H9 (cell line): ENCODE measurements around the gene CLASP2. TPM values are rescaled to one million over a fixed set of nuclear protein-coding genes. Genes with fewer than 3 reads are reported as not detected.

Source experiments
- DNase-seq: peaks from one replicate; pipeline ENCODE4 v3.0.0-alpha.2; 2017
- H2AFZ ChIP-seq: one replicate; pipeline ENCODE4 v1.6.1; 2013; ENCODE audit warnings: mild to moderate bottlenecking, low read length, control low read depth, moderate library complexity
- H2AK5ac ChIP-seq: 2 replicates; pipeline ENCODE4 v1.6.1; 2013; ENCODE audit warnings: low read length, control low read depth, mixed read lengths; ENCODE audit not compliant: insufficient read length
- H2BK120ac ChIP-seq: one replicate; pipeline ENCODE4 v1.6.1; 2013; ENCODE audit warnings: low read depth, mild to moderate bottlenecking, low read length, control low read depth, inconsistent platforms; ENCODE audit not compliant: poor library complexity, severe bottlenecking
- H2BK12ac ChIP-seq: 2 replicates; pipeline ENCODE4 v1.6.1; 2013; ENCODE audit warnings: low read length, control low read depth, mixed read lengths, low read depth; ENCODE audit not compliant: insufficient read length
- H2BK15ac ChIP-seq: 2 replicates; pipeline ENCODE4 v1.6.1; 2013; ENCODE audit warnings: low read depth, low read length, control low read depth
- H2BK20ac ChIP-seq: one replicate; pipeline ENCODE4 v1.6.1; 2013; ENCODE audit warnings: low read depth, mild to moderate bottlenecking, low read length, control low read depth, inconsistent platforms; ENCODE audit not compliant: poor library complexity, severe bottlenecking
- H2BK5ac ChIP-seq: 2 replicates; pipeline ENCODE4 v1.6.1; 2013; ENCODE audit warnings: low read length, control low read depth, mixed read lengths; ENCODE audit not compliant: insufficient read length
- H3K14ac ChIP-seq: 2 replicates; pipeline ENCODE4 v1.6.1; 2013; ENCODE audit warnings: low read length, control low read depth; ENCODE audit not compliant: insufficient read depth
- H3K18ac ChIP-seq: 2 replicates; pipeline ENCODE4 v1.6.1; 2013; ENCODE audit warnings: low read depth, mild to moderate bottlenecking, mixed read lengths, low read length, control low read depth; ENCODE audit not compliant: insufficient read length
- H3K23ac ChIP-seq: 2 replicates; pipeline ENCODE4 v1.6.1; 2013; ENCODE audit warnings: low read length, control low read depth, mixed read lengths, low read depth; ENCODE audit not compliant: insufficient read length
- H3K23me2 ChIP-seq: 2 replicates; pipeline ENCODE4 v1.6.1; 2013; ENCODE audit warnings: low read depth, mild to moderate bottlenecking, mixed read lengths, low read length, control low read depth; ENCODE audit not compliant: insufficient read length, poor library complexity, severe bottlenecking
- H3K27ac ChIP-seq: 2 replicates; pipeline ENCODE4 v1.5.1; 2013; ENCODE audit warnings: low read length, control low read depth, mixed read lengths, low read depth; ENCODE audit not compliant: insufficient read length
- H3K27me3 ChIP-seq: 2 replicates; pipeline ENCODE4 v1.6.1; 2013; ENCODE audit warnings: low read length, control low read depth, inconsistent platforms; ENCODE audit not compliant: insufficient read depth
- H3K4ac ChIP-seq: 2 replicates; pipeline ENCODE4 v1.6.1; 2013; ENCODE audit warnings: low read depth, mild to moderate bottlenecking, control low read depth, inconsistent platforms, low read length, moderate library complexity
- H3K4me1 ChIP-seq: 2 replicates; pipeline ENCODE4 v1.6.1; 2013; ENCODE audit warnings: low read length, control low read depth, inconsistent platforms; ENCODE audit not compliant: insufficient read depth
- H3K4me2 ChIP-seq: 2 replicates; pipeline ENCODE4 v1.6.1; 2013; ENCODE audit warnings: low read length, control low read depth, mixed read lengths; ENCODE audit not compliant: insufficient read length, insufficient read depth
- H3K56ac ChIP-seq: 2 replicates; pipeline ENCODE4 v1.6.1; 2013; ENCODE audit warnings: low read depth, mild to moderate bottlenecking, mixed read lengths, low read length, control low read depth; ENCODE audit not compliant: insufficient read length
- H3K79me1 ChIP-seq: 2 replicates; pipeline ENCODE4 v1.6.1; 2013; ENCODE audit warnings: low read depth, mild to moderate bottlenecking, moderate library complexity, low read length, control low read depth, inconsistent platforms; ENCODE audit not compliant: insufficient read depth, poor library complexity, severe bottlenecking
- H3K79me2 ChIP-seq: 2 replicates; pipeline ENCODE4 v1.6.1; 2013; ENCODE audit warnings: low read length, control low read depth, inconsistent platforms; ENCODE audit not compliant: insufficient read depth
- H3K9ac ChIP-seq: 2 replicates; pipeline ENCODE4 v1.6.1; 2013; ENCODE audit warnings: low read length, control low read depth, mixed read lengths; ENCODE audit not compliant: insufficient read length; ENCODE audit errors: extremely low read depth
- H3K9me3 ChIP-seq: one replicate; pipeline ENCODE4 v1.6.1; 2013; ENCODE audit warnings: low read depth, low read length, inconsistent platforms; ENCODE audit not compliant: control insufficient read depth
- H3T11ph ChIP-seq: one replicate; pipeline ENCODE4 v1.6.1; 2013; ENCODE audit warnings: mild to moderate bottlenecking, low read length, control low read depth, inconsistent platforms
- H4K20me1 ChIP-seq: one replicate; pipeline ENCODE4 v1.6.1; 2013; ENCODE audit not compliant: control insufficient read depth, insufficient read length, insufficient read depth
- H4K5ac ChIP-seq: 2 replicates; pipeline ENCODE4 v1.6.1; 2013; ENCODE audit warnings: low read depth, mild to moderate bottlenecking, mixed read lengths, low read length, control low read depth; ENCODE audit not compliant: insufficient read length
- H4K8ac ChIP-seq: replicated peaks from 2 replicates; pipeline ENCODE4 v1.6.1; 2013; ENCODE audit warnings: low read length, control low read depth, mixed read lengths, low read depth; ENCODE audit not compliant: insufficient read length
- H4K91ac ChIP-seq: 2 replicates; pipeline ENCODE4 v1.6.1; 2013; ENCODE audit warnings: low read depth, mild to moderate bottlenecking, moderate library complexity, mixed read lengths, low read length, control low read depth; ENCODE audit not compliant: insufficient read length
- H3K27ac Mint-ChIP-seq, 3 experiments: 2 replicates in 2 of 3; 3 replicates in 1 of 3; pipeline ENCODE4 v1.8.0; 2020 to 2021; ENCODE audit warnings: mixed read lengths in 3 of 3, mild to moderate bottlenecking in 1 of 3, moderate library complexity in 1 of 3
- H3K27me3 Mint-ChIP-seq: 2 replicates; pipeline ENCODE4 v1.8.0; 2021; ENCODE audit warnings: low read depth, mild to moderate bottlenecking, moderate library complexity, mixed read lengths
- H3K36me3 Mint-ChIP-seq, 3 experiments: 2 replicates in 2 of 3; 3 replicates in 1 of 3; pipeline ENCODE4 v1.8.0; 2020 to 2021; ENCODE audit warnings: low read depth in 3 of 3, mixed read lengths in 3 of 3; ENCODE audit not compliant: insufficient read depth in 1 of 3
- H3K4me1 Mint-ChIP-seq, 2 experiments: 2 replicates each; pipeline ENCODE4 v1.8.0; 2020; ENCODE audit warnings: mixed read lengths in 2 of 2
- H3K4me3 Mint-ChIP-seq, 2 experiments: 2 replicates in 1 of 2; 3 replicates in 1 of 2; pipeline ENCODE4 v1.8.0; 2020 to 2021; ENCODE audit warnings: mild to moderate bottlenecking in 2 of 2, mixed read lengths in 2 of 2, moderate library complexity in 1 of 2
- H3K9me3 Mint-ChIP-seq, 2 experiments: 2 replicates in 1 of 2; 3 replicates in 1 of 2; pipeline ENCODE4 v1.8.0; 2020; ENCODE audit warnings: mild to moderate bottlenecking in 2 of 2, mixed read lengths in 2 of 2, moderate library complexity in 1 of 2
- WGBS: extraction: QIAGEN DNeasy Blood & Tissue Kit; methylation state at CpG from one replicate; pipeline ENCODE4 v1.1.7; 2013; ENCODE audit warnings: missing lambda C conversion rate, low lambda C conversion rate, mixed read lengths; ENCODE audit not compliant: insufficient read length; ENCODE audit errors: extremely low coverage; 5-methylcytosine and 5-hydroxymethylcytosine counted together
- total RNA-seq: library from RNA; stranded (reverse); gene quantifications from 2 replicates; pipeline ENCODE4 v1.2.1, GENCODE V29; 2021
- TF ChIP-seq, protein P1 (sequence below): fragments of 200-600 bp; sonication (generic); conservative IDR thresholded peaks from 3 replicates; pipeline ENCODE4 v1.8.0; 2021; ENCODE audit warnings: antibody characterized with exemption, mild to moderate bottlenecking

CLASP2 gene
- total RNA-seq, 1 experiment from 2014 or later, result 60.5 TPM

DNA sequence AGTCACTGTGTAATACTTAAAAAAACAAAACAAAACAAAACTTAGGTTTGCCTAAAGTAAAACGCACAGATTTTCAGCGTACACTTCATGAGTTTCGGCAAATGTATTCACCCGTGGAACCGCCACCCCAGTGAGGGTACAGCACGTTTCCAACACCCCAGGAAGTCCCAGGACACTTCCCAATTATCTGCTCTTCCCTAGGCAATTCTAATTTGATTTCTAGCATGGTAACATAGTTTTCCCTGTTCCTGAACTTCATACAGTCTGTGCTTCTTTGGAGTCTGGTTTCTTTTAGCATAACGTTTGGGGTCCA is 497 bp upstream of the CLASP2 start:
- H3K27ac Mint-ChIP-seq, result peak overlapping the region; percentile 81 to 95 (median 83); a peak in 6 of 7 replicates
- no peaks in the 10 kb centered on the region for H3K9me3 Mint-ChIP-seq
- no peak overlapping the region for H3K27ac ChIP-seq

More for the DNA sequence above, 497 bp upstream of the CLASP2 start:
- DNase-seq, result no peak
- H2BK15ac ChIP-seq, result no peak overlapping the region
- TF ChIP-seq, protein P1, sequence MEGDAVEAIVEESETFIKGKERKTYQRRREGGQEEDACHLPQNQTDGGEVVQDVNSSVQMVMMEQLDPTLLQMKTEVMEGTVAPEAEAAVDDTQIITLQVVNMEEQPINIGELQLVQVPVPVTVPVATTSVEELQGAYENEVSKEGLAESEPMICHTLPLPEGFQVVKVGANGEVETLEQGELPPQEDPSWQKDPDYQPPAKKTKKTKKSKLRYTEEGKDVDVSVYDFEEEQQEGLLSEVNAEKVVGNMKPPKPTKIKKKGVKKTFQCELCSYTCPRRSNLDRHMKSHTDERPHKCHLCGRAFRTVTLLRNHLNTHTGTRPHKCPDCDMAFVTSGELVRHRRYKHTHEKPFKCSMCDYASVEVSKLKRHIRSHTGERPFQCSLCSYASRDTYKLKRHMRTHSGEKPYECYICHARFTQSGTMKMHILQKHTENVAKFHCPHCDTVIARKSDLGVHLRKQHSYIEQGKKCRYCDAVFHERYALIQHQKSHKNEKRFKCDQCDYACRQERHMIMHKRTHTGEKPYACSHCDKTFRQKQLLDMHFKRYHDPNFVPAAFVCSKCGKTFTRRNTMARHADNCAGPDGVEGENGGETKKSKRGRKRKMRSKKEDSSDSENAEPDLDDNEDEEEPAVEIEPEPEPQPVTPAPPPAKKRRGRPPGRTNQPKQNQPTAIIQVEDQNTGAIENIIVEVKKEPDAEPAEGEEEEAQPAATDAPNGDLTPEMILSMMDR, result no peak
- H3K23me2 ChIP-seq, result peaks cover 6% of the 10 kb centered on the region
- peaks cover 2% of the 10 kb centered on the region for H3K79me1 ChIP-seq
- peaks cover 2% of the 10 kb centered on the region for H4K20me1 ChIP-seq
- H4K91ac ChIP-seq, result no peak overlapping the region
- H3K79me2 ChIP-seq, result peaks cover 14% of the 10 kb centered on the region; the same call in 1 of the 2 replicates
- Mint-ChIP-seq H3K4me3 (peak overlapping the region in 1 of 2 experiments; percentile 92; a peak in 4 of 5 replicates), H3K4me1 (peaks cover 5 to 12% of the 10 kb centered on the region in 2 experiments), H3K36me3 (peaks cover 0 to 1% (median 0%) of the 10 kb centered on the region in 3 experiments; a peak in 1 of 7 replicates), H3K27me3 (no peaks in the 10 kb centered on the region)
- no peak overlapping the region for H4K8ac ChIP-seq
- no peaks in the 10 kb centered on the region for H3K27me3 ChIP-seq
- no peak overlapping the region for H2BK20ac ChIP-seq
- no peak overlapping the region for H3T11ph ChIP-seq
- no peak overlapping the region for H3K4ac ChIP-seq
- H3K4me1 ChIP-seq, result no peaks in the 10 kb centered on the region
- H2AFZ ChIP-seq, result peak overlapping the region; percentile 82
- H4K5ac ChIP-seq, result no peak overlapping the region
- peak overlapping the region; percentile 13 for H3K9ac ChIP-seq
- no peak overlapping the region for H3K56ac ChIP-seq
- H3K4me2 ChIP-seq, result peak overlapping the region; percentile 75
- H3K23ac ChIP-seq, result no peak overlapping the region
- no CpG with 5 or more reads among the region's 7 CpGs for WGBS
- H2AK5ac ChIP-seq, result no peak overlapping the region
- H3K14ac ChIP-seq, result no peak overlapping the region
- H2BK12ac ChIP-seq, result no peak overlapping the region
- no peak overlapping the region for H2BK5ac ChIP-seq
- no peaks in the 10 kb centered on the region for H3K9me3 ChIP-seq
- no peak overlapping the region for H2BK120ac ChIP-seq
- no peak overlapping the region for H3K18ac ChIP-seq
